Astrocyte (in vitro differentiated cells and primary cell): ENCODE measurements around the gene CIART.

Experiments
- CTCF ChIP-seq: IDR thresholded peaks from 2 replicates; pipeline ENCODE4 v1.5.1; 2011; ENCODE audit warnings: low read depth, mild to moderate bottlenecking, inconsistent platforms, low read length, moderate library complexity; ENCODE audit not compliant: insufficient read depth
- EZH2 ChIP-seq: IDR thresholded peaks from 2 replicates; pipeline ENCODE4 v1.6.1; 2012; ENCODE audit warnings: mild to moderate bottlenecking, low read length, inconsistent platforms; ENCODE audit not compliant: insufficient read depth

GRCh38 chr1:150256554-150257341 lies 25.6 kb upstream of the CIART start:
- TF ChIP-seq EZH2 (no peak), CTCF (no peak)
